Calu3 (cell line): ENCODE data around the gene ZNF689. TPM values are rescaled to one million over a fixed set of nuclear protein-coding genes. Genes with fewer than 3 reads are reported as not detected.

Experiments
- BruUV-seq: library from RNA; stranded (reverse); fragments of 400-500 nt; replicated peaks from 2 replicates; lab custom pipeline; 2021; lab: Mats Ljungman, UMichigan
- CTCF ChIA-PET: fragments of 300-600 bp; sonication (Branson Sonifier 250); formaldehyde crosslinking; loops from one replicate; lab custom pipeline; 2022; ENCODE audit warnings: antibody characterized with exemption; lab: Charles Lee
- DNase-seq: peaks from one replicate; pipeline ENCODE4 v3.0.0; 2022
- H3K27ac Mint-ChIP-seq: one replicate; pipeline ENCODE4 v1.8.0; 2022; ENCODE audit warnings: mixed read lengths; ENCODE audit not compliant: unreplicated experiment
- H3K27me3 Mint-ChIP-seq: one replicate; pipeline ENCODE4 v1.8.0; 2022; ENCODE audit warnings: mixed read lengths; ENCODE audit not compliant: unreplicated experiment
- H3K36me3 Mint-ChIP-seq: one replicate; pipeline ENCODE4 v1.8.0; 2022; ENCODE audit warnings: mild to moderate bottlenecking, moderate library complexity, mixed read lengths; ENCODE audit not compliant: insufficient read depth, unreplicated experiment
- H3K4me1 Mint-ChIP-seq: one replicate; pipeline ENCODE4 v1.8.0; 2022; ENCODE audit warnings: mild to moderate bottlenecking, low read depth, mixed read lengths; ENCODE audit not compliant: unreplicated experiment
- H3K4me3 Mint-ChIP-seq: one replicate; pipeline ENCODE4 v1.8.0; 2022; ENCODE audit warnings: mild to moderate bottlenecking, low read depth, moderate library complexity, mixed read lengths; ENCODE audit not compliant: unreplicated experiment
- H3K9me3 Mint-ChIP-seq: one replicate; pipeline ENCODE4 v1.8.0; 2022; ENCODE audit warnings: low read depth, mixed read lengths; ENCODE audit not compliant: unreplicated experiment
- CTCF ChIP-seq: fragments of 200-600 bp; IDR thresholded peaks from one replicate; pipeline ENCODE4 v1.8.0; 2022; ENCODE audit warnings: antibody characterized with exemption; ENCODE audit not compliant: unreplicated experiment
- intact Hi-C: fragments of 100-400 bp; cut with micrococcal nuclease; formaldehyde crosslinking; loops from one replicate; pipeline ENCODE4 v1.10.0; 2022; ENCODE audit not compliant: unreplicated experiment
- total RNA-seq: library from RNA; stranded (reverse); gene quantifications from 2 replicates; pipeline ENCODE4 v1.2.3, GENCODE V29; 2022

The ZNF689 gene
- total RNA-seq, 1 experiment from 2014 or later = 10.4 TPM

- no peak for TF ChIP-seq CTCF
- H3K9me3 Mint-ChIP-seq = no peaks in the 10 kb centered on the region
- H3K36me3 Mint-ChIP-seq = peaks cover 50% of the 10 kb centered on the region
- CTCF ChIA-PET = no interaction called here
- no TSS peak for BruUV-seq
- no peak overlapping the region for H3K27ac Mint-ChIP-seq
- no peak for DNase-seq
- intact Hi-C loops = no loop called here
- H3K4me3 Mint-ChIP-seq = no peak overlapping the region
- H3K4me1 Mint-ChIP-seq = peaks cover 13% of the 10 kb centered on the region
- no peaks in the 10 kb centered on the region for H3K27me3 Mint-ChIP-seq
Measured at GRCh38 chr16:30554557-30555314, 55.5 kb downstream of the ZNF689 start.

GRCh38 chr16:30553393-30553899 is 56.7 kb downstream of the ZNF689 start:
- peaks cover 40% of the 10 kb centered on the region for H3K36me3 Mint-ChIP-seq
- intact Hi-C loops = no loop called here
- CTCF ChIA-PET = no interaction called here
- H3K27me3 Mint-ChIP-seq = no peaks in the 10 kb centered on the region
- H3K27ac Mint-ChIP-seq = no peak overlapping the region
- no peak for TF ChIP-seq CTCF
- BruUV-seq = no TSS peak
- no peaks in the 10 kb centered on the region for H3K9me3 Mint-ChIP-seq
- no peak overlapping the region for H3K4me3 Mint-ChIP-seq
- peaks cover 13% of the 10 kb centered on the region for H3K4me1 Mint-ChIP-seq
- DNase-seq = no peak

GRCh38 chr16:30552956-30553355 is 57.2 kb downstream of the ZNF689 start:
- BruUV-seq = no TSS peak
- H3K27me3 Mint-ChIP-seq = no peaks in the 10 kb centered on the region
- H3K27ac Mint-ChIP-seq = no peak overlapping the region
- no peak for DNase-seq
- peaks cover 36% of the 10 kb centered on the region for H3K36me3 Mint-ChIP-seq
- CTCF ChIA-PET = no interaction called here
- TF ChIP-seq CTCF = no peak
- no peak overlapping the region for H3K4me3 Mint-ChIP-seq
- peaks cover 18% of the 10 kb centered on the region for H3K4me1 Mint-ChIP-seq
- H3K9me3 Mint-ChIP-seq = no peaks in the 10 kb centered on the region
- intact Hi-C loops = no loop called here

Other genes starting within 250 kb of the ZNF689 start
- 66.4 and 69.5 TPM in 2 replicates for gene TBC1D10B, start 239.9 kb downstream of the ZNF689 start, total RNA-seq
- gene MYL11, start 235.6 kb downstream of the ZNF689 start, total RNA-seq = not detected in 2 replicates
- gene SEPTIN1, start 227.8 kb downstream of the ZNF689 start, total RNA-seq = 1.5 and 1.9 TPM in 2 replicates
- gene ZNF48, start 215.0 kb downstream of the ZNF689 start, total RNA-seq = 21.2 and 24.8 TPM in 2 replicates
- gene ZNF771, start 202.8 kb downstream of the ZNF689 start, total RNA-seq = 11.3 and 12.2 TPM in 2 replicates
- gene DCTPP1, start 180.4 kb downstream of the ZNF689 start, total RNA-seq = 120 and 124 TPM in 2 replicates
- 85.0 and 109 TPM in 2 replicates for gene SEPHS2, start 164.5 kb downstream of the ZNF689 start, total RNA-seq
- gene ITGAL, start 137.6 kb downstream of the ZNF689 start, total RNA-seq = not detected in 2 replicates
- 40.8 and 42.6 TPM in 2 replicates for gene ZNF768, start 83.8 kb downstream of the ZNF689 start, total RNA-seq
- 12.3 and 15.4 TPM in 2 replicates for gene ZNF747, start 75.5 kb downstream of the ZNF689 start, total RNA-seq
- 16.5 and 16.7 TPM in 2 replicates for gene ZNF764, start 52.0 kb downstream of the ZNF689 start, total RNA-seq
- gene ZNF688, start 38.7 kb downstream of the ZNF689 start, total RNA-seq = 11.8 and 13.5 TPM in 2 replicates
- 22.2 and 22.9 TPM in 2 replicates for gene ZNF785, start 24.7 kb downstream of the ZNF689 start, total RNA-seq
- 47.4 and 59.4 TPM in 2 replicates for gene PRR14, start 40.6 kb upstream of the ZNF689 start, total RNA-seq
- gene FBRS, start 48.0 kb upstream of the ZNF689 start, total RNA-seq = 113 and 114 TPM in 2 replicates
- gene SRCAP, start 88.8 kb upstream of the ZNF689 start, total RNA-seq = 84.6 and 90.8 TPM in 2 replicates
- 66.7 and 72.8 TPM in 2 replicates for gene PHKG2, start 138.0 kb upstream of the ZNF689 start, total RNA-seq
- 13.7 and 13.8 TPM in 2 replicates for gene CFAP119, start 151.7 kb upstream of the ZNF689 start, total RNA-seq
- gene RNF40, start 151.9 kb upstream of the ZNF689 start, total RNA-seq = 130 and 136 TPM in 2 replicates
- 29.9 and 32.6 TPM in 2 replicates for gene ZNF629, start 176.8 kb upstream of the ZNF689 start, total RNA-seq